ENCODE data around the gene TNFSF11.

The TNFSF11 gene, protein sequence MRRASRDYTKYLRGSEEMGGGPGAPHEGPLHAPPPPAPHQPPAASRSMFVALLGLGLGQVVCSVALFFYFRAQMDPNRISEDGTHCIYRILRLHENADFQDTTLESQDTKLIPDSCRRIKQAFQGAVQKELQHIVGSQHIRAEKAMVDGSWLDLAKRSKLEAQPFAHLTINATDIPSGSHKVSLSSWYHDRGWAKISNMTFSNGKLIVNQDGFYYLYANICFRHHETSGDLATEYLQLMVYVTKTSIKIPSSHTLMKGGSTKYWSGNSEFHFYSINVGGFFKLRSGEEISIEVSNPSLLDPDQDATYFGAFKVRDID

GRCh38 chr13:42574011-42574410 lies at the start of gene TNFSF11:
TSS of gene TNFSF11 (plus strand) at chr13:42574152. CDS start at chr13:42574304, 152 bp downstream.
- DNase-seq, result no peak
- TF ChIP-seq POLR2A (IDR thresholded peaks at IDR 0.05; ENCODE audit: low read length) (no peak), GATA1 (IDR thresholded peaks at IDR 0.05; ENCODE audit: low read depth, low read length) (no peak)

- DNase-seq, result no peak
- TF ChIP-seq POLR2A (IDR thresholded peaks at IDR 0.05; ENCODE audit: low read length), result no peak
- no peak for TF ChIP-seq GATA1 (IDR thresholded peaks at IDR 0.05; ENCODE audit: low read depth, low read length)
Measured at GRCh38 chr13:42524487-42525034, 49.4 kb upstream of the TNFSF11 start.

DNA sequence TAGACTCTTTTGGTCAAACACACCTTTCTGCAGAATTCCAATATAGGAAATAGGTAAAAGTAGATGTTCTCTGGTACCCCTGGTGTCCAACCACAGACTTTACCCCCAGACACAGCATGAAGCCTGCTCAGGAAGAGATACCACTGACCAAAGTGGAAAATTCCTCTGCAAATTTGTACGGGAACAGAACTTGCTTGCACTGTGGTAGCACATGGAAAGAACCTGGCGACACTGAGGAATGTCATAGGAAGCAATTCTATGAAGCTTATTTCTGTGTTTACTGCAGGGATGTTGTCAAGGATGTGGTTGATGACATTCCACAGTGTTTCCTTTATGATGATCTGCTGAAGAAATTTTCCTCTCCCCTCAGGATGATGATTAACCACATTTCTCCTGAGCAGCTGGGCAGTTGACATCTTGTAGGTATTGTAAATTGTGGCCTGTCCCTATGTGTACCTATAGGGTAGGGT lies 48.9 kb upstream of the TNFSF11 start:
- no peak for DNase-seq
- TF ChIP-seq POLR2A (IDR thresholded peaks at IDR 0.05; ENCODE audit: low read length), result no peak
- TF ChIP-seq GATA1 (IDR thresholded peaks at IDR 0.05; ENCODE audit: low read depth, low read length), result no peak

DNA sequence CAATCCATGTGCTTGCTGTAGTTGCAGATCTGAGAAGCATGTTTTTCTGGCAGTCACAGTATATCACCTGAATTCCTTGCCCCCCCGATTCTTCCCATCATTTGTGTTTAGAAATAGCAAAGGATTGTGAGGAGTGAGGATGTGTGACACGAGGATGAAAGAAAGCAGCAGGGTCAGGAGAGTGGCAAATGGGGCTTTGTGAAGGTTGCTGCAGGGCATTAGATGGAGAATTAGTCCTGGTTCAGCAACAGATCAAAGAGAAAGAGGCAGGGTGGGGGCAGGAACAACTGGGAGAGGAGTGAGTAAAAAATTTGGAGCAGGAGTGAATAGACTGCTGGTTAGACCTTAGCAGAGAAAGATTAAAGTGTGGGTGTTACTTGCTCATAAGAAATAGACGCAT lies 47.7 kb upstream of the TNFSF11 start:
- no peak for DNase-seq
- no peak for TF ChIP-seq POLR2A (IDR thresholded peaks at IDR 0.05; ENCODE audit: low read length)
- no peak for TF ChIP-seq GATA1 (IDR thresholded peaks at IDR 0.05; ENCODE audit: low read depth, low read length)

- no peak for DNase-seq
- no peak for TF ChIP-seq GATA1 (IDR thresholded peaks at IDR 0.05; ENCODE audit: low read depth, low read length)
- TF ChIP-seq POLR2A (IDR thresholded peaks at IDR 0.05; ENCODE audit: low read length), result no peak
Measured at GRCh38 chr13:42526804-42527203, 47.1 kb upstream of the TNFSF11 start.

GRCh38 chr13:42532561-42533335 lies 41.2 kb upstream of the TNFSF11 start:
- no peak for TF ChIP-seq GATA1 (IDR thresholded peaks at IDR 0.05; ENCODE audit: low read depth, low read length)
- DNase-seq, result no peak

- no peak for TF ChIP-seq POLR2A (IDR thresholded peaks at IDR 0.05; ENCODE audit: low read length)
- TF ChIP-seq GATA1 (IDR thresholded peaks at IDR 0.05; ENCODE audit: low read depth, low read length), result no peak
- DNase-seq, result no peak
Measured at GRCh38 chr13:42533336-42533591, 40.7 kb upstream of the TNFSF11 start.

GRCh38 chr13:42534785-42535184 lies 39.2 kb upstream of the TNFSF11 start:
- no peak for DNase-seq
- TF ChIP-seq POLR2A (IDR thresholded peaks at IDR 0.05; ENCODE audit: low read length), result no peak

DNA sequence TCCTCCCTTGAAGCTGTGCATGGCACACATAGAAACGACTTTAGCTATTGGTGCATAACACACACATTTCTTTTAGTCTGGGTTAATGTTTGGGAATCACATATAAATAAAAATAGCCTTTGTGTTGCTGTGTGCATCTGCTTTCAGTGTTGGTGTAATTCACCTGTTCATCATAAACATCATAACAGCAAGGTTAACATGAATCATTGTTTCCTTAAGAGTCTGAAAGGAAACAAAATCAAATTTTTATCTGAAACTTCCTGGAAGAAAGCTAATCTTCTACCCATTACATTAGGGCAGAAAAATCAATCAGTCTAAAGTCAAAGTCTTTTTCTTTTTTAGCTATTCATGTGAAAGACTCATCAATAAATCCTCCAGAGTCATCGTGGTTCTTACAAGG lies 35.0 kb upstream of the TNFSF11 start:
- no peak for DNase-seq
- TF ChIP-seq POLR2A (IDR thresholded peaks at IDR 0.05; ENCODE audit: low read length) (no peak), GATA1 (IDR thresholded peaks at IDR 0.05; ENCODE audit: low read depth, low read length) (no peak)

DNA sequence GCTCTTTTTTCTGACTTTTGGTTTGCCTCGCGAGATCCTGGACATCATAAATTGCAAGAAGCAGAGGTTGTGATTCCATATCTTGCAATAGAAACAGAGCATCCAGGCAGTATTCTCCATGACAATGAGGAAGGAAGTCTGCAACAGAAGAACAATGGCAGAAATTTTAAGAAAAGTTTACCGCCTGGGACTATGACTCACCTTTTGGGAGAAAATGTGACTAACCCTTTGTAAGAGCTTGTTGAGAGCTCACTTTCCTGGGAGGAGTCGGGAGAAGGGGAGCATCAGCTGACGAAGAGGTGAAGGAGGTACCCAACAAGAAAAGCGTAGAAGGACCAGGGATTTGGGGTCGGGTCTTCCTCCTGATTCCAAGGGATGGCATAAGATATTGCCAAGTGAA lies 34.3 kb upstream of the TNFSF11 start:
- DNase-seq, result no peak
- no peak for TF ChIP-seq GATA1 (IDR thresholded peaks at IDR 0.05; ENCODE audit: low read depth, low read length)
- TF ChIP-seq POLR2A (IDR thresholded peaks at IDR 0.05; ENCODE audit: low read length), result no peak

GRCh38 chr13:42543215-42543797 lies 30.6 kb upstream of the TNFSF11 start:
- no peak for DNase-seq
- TF ChIP-seq GATA1 (IDR thresholded peaks at IDR 0.05; ENCODE audit: low read depth, low read length) (no peak), POLR2A (IDR thresholded peaks at IDR 0.05; ENCODE audit: low read length) (no peak)

DNA sequence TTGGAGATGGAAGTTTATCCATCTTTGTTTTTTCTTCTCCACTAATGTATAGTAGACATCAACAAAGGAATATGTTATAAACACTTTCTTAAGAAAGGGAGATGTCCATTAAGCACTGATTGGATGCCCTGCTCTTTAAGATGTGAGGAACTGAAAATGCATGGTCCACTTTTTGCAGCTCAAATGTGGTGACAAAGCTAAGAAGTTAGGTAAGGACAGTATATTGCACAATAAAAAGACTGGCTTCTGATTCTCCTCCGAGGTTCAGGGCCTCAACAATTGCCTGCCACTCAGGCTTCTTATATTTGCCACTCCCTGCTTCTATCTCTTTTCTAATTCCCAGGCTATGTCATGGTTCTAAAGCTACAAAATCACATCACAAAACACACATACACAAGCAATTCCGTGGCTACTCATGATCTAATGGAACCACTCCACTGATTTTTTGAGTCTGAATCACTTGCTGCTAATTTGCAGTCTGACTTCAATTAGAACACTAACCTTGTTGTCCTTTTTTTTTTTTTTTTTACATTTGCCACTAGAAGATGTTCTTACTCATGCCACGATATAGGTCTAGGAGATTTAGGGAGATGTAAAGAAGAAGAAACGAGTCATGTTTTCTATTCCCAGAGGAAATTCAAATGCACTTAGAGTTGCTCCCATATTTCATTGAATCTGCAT lies 29.6 kb upstream of the TNFSF11 start:
- no peak for DNase-seq
- TF ChIP-seq GATA1 (IDR thresholded peaks at IDR 0.05; ENCODE audit: low read depth, low read length) (no peak), POLR2A (IDR thresholded peaks at IDR 0.05; ENCODE audit: low read length) (no peak)

- no peak for TF ChIP-seq POLR2A (IDR thresholded peaks at IDR 0.05; ENCODE audit: low read length)
- no peak for TF ChIP-seq GATA1 (IDR thresholded peaks at IDR 0.05; ENCODE audit: low read depth, low read length)
- no peak for DNase-seq
Measured at GRCh38 chr13:42545842-42546241, 28.1 kb upstream of the TNFSF11 start.

DNA sequence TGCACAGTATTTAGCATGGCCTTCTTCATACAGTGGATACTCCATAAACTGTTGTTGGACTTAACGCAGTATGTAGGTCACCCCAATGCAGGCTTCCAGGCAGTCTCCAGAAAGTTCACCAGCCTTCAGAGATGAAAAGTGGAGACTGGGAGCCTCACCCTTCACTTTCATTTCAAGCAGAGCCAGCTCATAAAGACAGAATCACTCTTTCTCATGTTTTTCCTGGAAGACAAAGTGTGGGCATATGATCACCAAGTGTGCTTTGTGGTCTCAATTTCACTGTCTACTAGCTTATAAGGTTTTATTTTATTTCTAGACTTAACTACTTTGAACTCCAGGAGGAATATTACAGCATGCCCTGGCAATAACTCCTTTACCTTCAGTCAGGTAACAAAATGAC lies 26.3 kb upstream of the TNFSF11 start:
- DNase-seq, result no peak
- TF ChIP-seq GATA1 (IDR thresholded peaks at IDR 0.05; ENCODE audit: low read depth, low read length), result no peak

Data from erythroblast (primary cell).